Gastroesophageal sphincter (tissue), 3 donors: ENCODE measurements around the gene TRAM2.

Experiments
- CTCF ChIP-seq, 4 experiments: fragments of 200-600 bp in 2 of 4; fragments of 450-650 bp in 2 of 4; sonication (generic) in 1 of 4; IDR thresholded peaks; one replicate each; pipeline ENCODE4 v1.5.1; 2017 to 2019; ENCODE audit warnings: antibody characterized with exemption in 4 of 4, mild to moderate bottlenecking in 2 of 4, moderate library complexity in 2 of 4
- EP300 ChIP-seq: sonication (generic); formaldehyde crosslinking; IDR thresholded peaks from one replicate; pipeline ENCODE4 v1.6.1; 2017; ENCODE audit warnings: antibody characterized with exemption, mild to moderate bottlenecking
- POLR2A ChIP-seq, 2 donors: fragments of 450-650 bp; IDR thresholded peaks; one replicate each; pipeline ENCODE4 v1.6.1; 2017; ENCODE audit warnings: antibody characterized with exemption in 2 of 2, mild to moderate bottlenecking in 2 of 2, moderate library complexity in 1 of 2
- POLR2AphosphoS5 ChIP-seq: sonication (generic); formaldehyde crosslinking; IDR thresholded peaks from one replicate; pipeline ENCODE4 v1.6.1; 2017; ENCODE audit warnings: antibody characterized with exemption

- TF ChIP-seq CTCF (IDR thresholded peaks at IDR 0.05) = no peak
- no peak for TF ChIP-seq POLR2A (IDR thresholded peaks at IDR 0.05)
- TF ChIP-seq POLR2AphosphoS5 = no peak
- TF ChIP-seq EP300 = no peak
Observed at GRCh38 chr6:52457096-52457495, 119.8 kb downstream of the TRAM2 start.
